Dedifferentiated amniotic fluid mesenchymal stem cell (primary cell): Measurements from ENCODE around the gene AZIN2.
"Not testable (repeated sequence)": the region's sequence is repeated elsewhere in the genome, so short reads cannot be mapped to it uniquely, and the experiment has no call there.

Source experiments
- DNase-seq: peaks from one replicate; pipeline ENCODE4 v3.0.0-alpha.2; 2016; ENCODE audit errors: extremely low spot score

The AZIN2 gene

DNA sequence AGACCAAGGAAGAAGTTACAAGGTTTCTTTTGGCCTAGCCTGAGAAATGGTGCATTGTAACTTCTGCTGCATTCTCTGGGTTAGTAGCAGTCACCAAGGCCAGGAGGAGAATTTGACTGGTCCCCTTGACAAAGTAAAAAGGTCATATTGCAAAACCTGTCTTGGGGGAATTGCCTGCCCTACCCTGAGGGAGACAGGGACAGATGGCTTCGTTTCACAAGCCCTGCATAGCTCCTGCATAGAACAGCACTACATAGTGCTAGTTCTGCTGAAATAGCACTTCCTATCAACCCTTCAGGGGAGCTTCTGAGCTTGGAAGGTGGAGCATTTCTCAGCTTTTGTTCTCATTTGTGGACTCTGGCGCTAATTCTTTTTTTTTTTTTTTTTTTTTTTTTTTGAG, 23.9 kb upstream of the AZIN2 start:
- DNase-seq = no peak

DNA sequence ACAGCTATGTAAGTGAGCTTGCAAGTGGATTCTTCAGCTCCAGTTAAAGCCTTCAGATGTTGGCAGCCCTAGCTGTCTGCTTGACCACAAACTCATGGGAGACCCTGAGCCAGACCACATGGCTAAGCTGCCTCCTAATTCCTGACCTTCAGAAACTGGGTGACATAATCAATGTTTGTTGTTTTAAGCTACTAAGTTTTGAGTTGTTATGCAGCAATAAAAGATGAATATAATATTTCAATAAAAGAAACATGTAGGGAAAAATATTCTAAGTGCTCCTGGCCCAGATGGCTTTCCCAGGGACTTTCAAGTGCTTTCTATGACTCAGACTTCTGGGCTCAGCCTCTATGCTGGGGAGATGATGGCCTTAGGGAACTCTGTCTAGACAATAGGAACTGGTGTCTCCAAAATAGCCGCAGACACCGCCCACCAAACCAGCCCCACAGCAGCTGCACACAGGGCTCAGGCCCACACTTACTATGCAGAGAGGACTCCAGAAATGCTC, 20.3 kb upstream of the AZIN2 start:
- DNase-seq = peak; percentile 95

DNA sequence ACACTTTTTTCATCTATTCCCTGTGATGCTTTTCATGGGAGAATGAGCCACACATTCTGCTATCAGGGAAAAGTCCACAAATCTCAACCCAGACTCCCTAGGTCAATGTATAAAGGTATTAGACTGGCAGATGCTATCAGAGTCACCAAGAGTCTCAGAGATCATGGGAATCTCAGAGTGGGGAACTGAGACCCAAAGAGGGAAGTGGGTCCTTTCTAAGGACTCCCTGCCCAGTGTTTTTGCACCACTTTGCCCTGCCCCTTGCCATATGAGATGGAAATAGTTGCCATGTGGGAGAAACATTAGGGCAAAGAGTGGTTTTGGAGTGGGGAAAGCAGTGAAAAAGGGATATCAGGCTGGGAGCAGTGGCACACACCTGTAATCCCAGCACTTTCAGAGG, 19.1 kb upstream of the AZIN2 start:
- DNase-seq = no peak

DNA sequence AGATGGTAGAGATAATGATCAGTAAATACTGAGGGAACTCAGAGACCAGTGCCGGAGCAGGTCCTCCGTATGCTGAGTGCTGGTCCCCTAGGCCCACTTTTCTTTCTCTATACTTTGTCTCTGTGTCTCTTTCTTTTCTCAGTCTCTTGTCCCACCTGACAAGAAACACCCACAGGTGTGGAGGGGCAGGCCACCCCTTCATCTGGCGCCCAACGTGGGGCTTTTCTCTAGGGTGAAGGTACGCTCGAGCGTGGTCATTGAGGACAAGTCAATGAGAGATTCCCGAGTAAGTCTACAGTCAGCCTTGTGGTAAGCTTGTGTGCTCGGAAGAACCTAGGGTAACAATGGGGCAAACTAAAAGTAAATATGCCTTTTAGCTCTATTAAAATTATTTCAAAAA, 16.7 kb upstream of the AZIN2 start:
- not testable (repeated sequence) for DNase-seq

DNA sequence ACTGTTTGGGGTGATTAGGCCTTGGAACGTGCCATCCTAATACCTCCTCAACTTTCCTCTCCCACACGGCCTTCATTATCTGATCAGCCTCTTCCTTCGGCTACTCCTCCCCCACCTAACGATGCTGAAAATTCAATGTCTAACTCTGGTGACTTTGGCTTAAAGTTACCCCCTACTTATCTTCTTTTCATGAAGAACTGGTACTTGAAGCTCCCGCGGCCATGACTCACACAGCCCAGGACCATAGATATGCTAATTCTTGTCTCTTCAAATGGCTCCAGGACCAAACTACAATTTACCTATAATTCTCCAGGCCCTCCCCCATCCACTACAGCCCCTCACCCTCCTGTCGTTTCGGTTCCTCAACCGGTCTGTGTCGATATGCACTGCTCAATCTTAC, 15.7 kb upstream of the AZIN2 start:
- DNase-seq = no peak

DNA sequence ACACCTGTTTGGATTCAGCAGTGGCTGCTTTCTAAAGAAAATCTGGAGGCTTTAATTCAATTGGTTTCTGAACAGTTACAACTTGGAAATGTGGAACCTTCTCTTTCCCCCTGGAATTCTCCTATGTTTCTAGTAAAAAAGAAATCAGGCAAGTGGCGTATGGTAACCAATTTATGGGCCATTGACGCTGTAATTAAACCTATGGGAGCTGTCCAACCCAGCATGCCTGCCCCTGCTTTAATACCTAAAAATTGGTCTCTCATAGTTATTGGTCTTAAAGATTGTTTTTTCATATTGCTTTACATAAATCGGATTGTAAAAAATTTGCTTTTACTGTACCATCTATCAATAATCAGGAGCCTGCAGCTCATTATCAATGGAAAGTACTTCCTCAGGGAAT, 14.5 kb upstream of the AZIN2 start:
- DNase-seq = not testable (repeated sequence)

DNA sequence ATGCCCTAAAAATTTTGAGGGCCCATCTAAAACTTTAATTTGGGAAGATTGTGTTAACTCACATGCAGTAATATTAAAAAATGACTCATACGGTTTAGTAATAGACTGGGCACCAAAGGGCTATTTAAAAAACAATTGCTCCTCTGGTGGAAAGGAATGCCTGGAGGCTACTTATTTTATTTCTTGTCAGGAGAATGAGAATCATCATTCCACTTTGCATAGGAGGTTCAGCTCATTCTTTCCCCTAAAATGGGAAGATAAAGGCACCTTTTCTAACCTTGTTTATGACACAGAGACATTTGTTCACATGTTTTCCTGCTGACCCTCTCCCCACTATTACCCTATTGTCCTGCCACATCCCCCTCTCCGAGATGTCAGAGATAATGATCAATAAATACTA, 12.8 kb upstream of the AZIN2 start:
- not testable (repeated sequence) for DNase-seq

DNA sequence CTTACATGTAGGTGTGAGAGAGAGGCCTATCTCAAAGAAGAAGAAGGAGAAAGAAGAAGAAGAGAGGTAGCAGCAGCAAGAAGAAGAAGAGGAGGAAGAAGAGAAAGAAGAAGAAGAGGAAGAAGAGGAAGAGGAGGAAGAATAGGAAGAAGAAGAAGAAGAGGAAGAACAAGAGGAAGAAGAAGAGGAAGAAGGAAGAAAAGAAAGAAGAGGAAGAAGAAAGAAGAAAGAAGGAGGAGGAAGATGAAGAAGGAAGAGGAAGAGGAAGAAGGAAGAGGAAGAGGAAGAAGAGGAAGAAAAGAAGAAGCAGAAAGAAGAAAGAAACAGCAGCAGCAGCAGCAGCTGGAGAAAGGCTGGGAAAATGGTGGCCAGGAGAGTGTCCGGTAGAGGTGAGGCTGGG, 10.3 kb upstream of the AZIN2 start:
- DNase-seq = no peak

DNA sequence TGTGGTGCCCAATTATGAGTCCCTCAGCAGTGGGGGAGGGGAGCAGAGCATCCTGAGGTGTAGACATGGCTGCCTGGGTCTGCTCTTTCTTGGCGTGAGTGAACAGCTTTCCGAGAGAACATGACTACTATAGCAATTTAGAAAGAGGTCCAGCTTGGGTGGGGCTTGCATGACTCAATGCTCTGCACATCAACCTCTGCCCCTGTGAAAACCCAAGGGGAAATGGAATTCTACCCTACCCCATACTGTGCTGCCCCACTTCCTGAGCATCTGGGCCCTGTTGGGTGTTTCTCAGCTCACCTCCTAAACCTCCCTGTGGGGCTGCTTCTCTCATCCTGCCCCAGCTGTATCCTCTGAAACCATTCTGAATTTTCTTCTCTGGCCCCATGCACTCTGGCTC, 8.2 kb upstream of the AZIN2 start:
- DNase-seq = no peak

DNA sequence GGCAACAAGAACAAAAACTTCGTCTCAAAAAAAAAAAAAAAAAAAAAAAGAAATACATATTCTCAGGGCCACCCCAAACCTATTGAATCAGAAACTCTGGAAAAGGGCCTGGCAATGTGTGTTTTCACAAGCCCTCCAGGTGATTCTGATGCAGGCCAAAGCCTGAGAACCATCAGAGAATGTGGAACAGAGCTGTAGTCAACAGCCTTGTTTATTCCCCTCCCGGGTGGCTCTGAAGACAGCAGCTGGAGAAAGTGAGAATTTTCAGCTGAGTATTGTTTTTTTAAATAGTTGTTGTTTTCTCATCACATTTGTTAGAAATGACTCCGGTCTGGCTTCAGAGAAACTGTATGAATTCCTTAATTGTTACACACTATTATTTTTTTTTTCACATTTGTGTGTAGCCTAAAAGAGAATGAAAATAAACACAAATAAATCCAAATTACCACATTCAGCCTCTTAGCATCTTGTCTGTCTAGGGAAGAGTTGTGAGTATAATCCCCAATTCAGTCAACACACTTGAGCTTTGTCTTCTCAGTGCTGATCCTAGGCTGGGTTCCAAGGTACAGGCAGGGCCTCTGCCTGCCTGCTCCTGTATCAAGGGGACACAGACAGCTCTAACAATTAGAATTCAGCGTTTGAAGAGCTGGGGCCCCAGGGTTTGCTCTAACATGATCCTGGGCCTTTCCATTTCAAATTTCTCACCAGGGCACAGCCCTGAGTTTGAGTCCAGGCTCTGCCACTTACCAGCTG, 6.6 kb upstream of the AZIN2 start:
- DNase-seq = no peak

DNA sequence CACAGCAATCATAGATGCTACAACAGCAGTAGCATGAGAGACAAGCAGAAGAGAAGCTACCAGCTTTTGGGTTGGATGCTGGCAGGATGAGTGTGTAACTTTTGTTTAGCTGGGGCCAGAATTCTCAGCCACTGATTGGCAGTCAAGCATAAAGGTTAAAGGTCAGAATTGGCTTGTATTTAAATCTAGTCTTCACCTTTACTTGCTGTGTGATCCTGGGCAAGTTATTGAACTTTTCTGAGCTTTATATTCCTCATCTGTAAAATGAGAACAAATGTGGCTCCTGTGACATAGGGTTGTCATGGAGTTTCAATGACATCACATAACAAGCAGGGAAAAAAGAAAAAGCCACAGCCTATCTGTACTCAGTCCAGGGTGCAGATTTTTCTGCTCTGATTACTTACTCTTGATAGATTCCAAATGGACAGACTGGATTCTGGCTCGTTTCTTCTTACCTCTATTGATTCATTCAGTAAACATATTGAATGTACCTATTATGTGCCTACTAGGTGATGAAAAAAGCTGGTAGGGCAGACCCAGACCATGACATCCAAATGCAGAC, 2.8 kb upstream of the AZIN2 start:
- no peak for DNase-seq

DNA sequence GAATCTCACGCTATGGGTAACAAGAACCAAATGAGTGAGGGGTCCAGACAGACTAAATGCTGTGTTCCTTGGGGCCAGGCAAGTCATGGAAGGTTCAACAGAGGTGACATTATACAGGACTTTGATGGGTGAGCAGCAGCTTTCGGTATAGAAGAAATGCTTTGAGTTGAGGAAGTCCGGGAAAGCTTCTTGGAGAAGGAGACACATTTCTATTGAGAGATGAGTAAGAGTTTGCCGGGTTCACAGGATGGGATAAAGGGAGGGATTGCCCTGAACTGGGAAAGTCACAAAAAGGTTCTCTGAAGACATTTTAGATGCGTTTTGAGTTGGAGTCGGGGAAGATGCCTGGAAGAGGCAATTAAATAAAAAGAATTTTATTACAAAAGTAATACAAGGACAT, 580 bp upstream of the AZIN2 start:
- no peak for DNase-seq

DNA sequence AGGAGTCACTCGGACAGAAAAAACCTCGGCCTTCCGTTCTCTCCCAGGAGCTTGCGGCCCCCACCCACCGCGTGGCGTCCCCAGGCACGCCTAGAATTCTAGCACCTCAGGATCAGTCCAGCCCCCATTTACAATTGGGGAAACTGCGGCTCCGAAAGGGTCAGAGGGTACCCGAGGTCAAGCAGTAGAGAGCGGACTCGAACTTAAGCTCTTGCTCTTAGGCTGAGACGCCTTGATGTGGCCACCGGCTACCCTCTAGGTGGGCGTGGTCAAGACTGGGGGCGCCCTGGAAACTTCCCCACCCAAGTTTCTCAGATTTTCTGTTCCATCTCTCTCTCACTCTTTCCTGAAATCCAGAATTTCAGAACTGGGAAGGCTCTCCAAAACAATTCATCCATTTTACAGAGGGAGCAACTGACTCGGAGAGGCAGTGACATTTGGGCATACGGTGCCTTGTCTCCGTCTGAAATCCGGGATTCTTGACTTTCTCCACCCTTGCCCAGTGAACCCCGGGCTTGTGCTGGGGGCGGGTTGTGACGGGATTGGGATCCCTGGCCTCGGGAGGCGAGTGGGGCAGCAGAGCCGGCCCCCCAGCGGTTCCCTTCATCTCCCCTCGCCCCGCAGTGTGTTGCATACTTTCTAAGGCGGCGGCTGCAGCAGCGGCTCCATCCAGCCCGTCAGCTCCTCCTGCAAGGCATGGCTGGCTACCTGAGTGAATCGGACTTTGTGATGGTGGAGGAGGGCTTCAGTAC, 777 bp downstream of the AZIN2 start:
- DNase-seq = no peak

DNA sequence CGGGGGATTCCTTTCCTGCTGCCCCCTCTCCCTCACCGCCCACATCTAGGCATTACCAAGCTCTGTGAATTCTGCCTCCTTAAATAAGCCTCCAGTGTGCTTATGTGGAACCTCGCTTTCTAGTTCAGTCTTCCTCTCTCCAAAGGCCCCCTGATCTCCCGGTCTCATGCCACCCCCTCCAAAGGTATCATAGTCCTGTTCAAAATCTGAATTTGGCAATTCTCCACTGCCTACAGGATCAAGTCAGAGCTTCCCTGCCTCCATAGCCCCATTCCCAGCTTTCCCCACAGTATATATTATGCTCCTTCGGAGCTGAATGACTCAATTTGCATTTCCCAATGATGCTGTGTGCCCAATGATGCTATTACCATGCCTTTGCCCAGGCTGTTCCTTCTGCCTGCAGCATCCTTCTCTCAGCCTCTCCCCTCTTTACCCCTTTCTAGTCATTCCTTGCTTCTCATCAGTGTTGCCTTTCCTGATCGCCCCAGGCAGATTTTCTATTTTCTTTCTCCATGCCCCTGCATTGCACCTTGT, 1.7 kb downstream of the AZIN2 start:
- no peak for DNase-seq

DNA sequence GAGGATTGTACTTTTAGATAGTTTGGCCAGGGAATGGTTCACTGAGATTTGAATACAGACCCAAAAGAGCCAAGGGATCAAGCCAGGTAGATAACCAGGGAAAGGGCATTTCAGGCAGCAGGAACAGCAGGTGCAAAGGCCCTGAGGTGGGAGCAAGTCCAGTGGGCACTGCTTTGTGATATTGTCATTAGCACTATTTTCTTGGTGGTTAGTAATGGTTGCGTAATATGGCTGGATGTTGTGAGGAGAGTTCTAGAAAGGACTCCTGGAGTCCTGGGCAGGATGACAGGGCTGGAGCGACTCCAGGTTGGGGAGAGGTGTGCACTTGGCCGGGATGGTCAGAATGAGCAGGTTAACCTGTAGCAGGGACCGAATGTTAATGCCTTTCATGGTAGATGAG, 4.4 kb downstream of the AZIN2 start:
- DNase-seq = no peak

DNA sequence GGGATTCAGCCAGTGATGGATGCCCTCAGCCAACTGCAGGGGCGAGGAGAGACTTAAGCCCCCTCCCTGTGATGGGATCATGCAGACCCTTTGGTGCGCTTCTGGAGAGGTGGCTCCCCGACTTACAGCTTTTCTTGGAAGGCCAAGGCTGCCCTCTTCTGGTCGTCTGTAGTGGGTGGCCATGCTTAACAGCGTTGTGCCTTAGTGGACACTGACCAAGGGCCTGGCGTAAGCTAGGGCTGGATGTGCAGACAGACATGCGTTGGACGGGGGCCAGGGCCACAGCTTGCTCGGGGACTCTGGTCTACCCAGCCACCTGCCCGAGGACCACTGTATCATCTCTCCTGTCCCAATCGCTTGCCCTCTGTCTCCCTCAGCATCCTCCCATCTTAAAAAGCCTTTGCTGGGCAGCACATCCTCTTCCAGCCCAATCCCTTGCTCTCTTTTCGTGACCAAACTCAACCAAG, 5.5 kb downstream of the AZIN2 start:
- peak; percentile 74 for DNase-seq

DNA sequence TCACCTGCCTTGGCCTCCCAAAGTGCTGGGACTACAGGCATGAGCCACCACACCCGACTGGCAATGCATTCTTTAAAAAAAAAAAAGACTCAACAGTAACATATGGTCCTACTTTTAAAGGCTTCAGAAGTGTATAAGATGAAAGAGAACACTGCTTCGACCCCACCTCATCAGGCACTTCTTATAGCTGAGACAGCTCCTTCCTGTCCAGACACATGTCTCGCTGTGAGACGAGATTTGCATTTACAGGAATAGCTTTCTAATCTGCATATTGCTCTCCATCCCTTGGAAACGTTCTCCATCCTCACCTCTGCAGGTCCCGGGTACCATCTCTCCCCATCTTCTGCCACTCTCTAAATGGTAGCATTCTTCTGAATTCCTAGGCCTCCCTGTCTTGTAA, 6.7 kb downstream of the AZIN2 start:
- no peak for DNase-seq

DNA sequence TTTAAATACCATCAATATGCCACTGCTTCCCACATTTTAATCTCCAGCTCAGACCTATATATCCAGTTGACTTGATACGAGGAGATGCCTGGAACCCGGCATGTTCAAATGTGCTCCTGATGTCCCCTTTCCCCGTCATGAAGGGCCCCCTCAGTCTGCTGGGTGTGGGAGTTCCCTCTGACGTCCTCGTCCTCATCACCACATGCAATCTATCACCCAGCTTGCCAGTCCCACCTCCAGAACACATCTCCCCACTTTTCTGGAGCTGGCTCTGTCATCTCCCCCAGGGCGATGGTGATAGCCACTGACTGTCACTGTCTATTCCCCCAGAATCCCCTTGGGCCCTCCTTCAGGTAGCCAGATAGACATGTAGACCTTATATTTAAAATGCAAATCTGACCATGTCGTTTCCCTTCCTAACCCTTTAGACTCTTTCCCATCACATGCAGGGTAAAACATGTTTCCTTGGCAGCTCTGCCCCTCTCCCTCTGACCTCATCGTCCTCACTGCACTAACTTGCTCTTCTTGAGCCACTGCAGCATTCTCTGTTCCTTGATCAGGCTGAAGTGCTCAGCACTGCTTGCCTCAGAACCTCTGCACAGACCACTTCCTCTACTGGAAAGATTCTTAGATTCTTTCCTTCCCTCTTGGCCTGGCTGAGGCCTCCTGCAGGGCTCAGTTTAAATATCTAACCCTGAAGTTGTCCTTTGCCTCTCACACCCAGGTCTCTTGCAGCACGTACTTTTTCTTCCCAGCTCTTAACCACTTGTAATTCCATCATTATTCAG, 7.4 kb downstream of the AZIN2 start:
- DNase-seq = no peak

DNA sequence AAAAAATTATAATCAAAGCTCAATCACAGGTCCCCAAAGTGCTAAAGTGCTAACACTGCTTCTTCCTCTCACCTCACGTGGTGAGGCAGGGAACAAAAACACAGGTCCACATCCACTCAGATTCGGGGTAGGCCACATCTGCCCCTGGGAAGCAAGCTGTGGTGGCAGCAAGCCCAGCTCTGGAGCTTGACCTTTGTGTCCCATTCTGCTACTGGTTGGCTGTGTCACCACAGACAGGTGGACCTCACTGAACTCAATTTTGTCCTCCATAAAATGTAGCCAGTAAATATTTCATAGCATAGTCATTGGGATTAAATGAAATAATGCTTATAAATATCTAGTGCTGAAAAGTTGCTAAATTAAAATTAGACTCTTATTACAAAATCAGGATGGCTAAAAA, 8.5 kb downstream of the AZIN2 start:
- no peak for DNase-seq

DNA sequence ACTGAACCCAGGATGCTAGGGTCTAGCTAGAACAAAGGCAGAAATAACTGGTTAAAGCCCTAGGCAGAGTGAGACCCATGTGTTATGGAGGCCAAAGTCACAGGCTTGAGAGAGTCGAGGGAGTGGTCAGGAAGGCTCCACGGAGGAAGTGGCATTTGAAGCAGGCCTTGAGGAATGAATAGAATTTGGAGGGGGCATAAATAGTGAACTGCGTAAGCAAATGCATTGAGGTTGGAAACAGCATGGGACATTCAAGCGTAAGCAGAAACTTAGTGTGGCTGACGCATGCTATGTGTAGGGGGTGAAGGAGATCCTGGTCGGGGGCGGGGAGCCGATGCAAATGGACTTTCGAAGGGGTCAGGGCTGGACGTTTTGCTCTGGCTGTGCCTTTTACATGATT, 11.5 kb downstream of the AZIN2 start:
- no peak for DNase-seq

DNA sequence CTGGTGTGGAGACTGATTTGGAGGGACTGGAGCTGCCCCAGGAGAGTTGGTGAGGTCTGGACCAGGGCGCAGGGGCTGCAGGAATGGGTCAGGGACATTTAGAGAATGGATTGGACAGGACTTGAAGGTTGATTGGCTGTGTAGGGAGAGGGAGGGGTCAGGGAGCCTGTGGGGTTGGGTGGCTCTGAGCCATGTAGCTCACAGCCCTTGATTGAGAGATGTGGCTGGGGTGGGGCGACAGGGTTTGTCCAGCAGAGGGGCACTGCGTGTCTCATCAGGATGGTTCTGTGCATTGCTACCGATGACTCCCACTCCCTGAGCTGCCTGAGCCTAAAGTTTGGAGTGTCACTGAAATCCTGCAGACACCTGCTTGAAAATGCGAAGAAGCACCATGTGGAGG, 12.1 kb downstream of the AZIN2 start:
- no peak for DNase-seq

DNA sequence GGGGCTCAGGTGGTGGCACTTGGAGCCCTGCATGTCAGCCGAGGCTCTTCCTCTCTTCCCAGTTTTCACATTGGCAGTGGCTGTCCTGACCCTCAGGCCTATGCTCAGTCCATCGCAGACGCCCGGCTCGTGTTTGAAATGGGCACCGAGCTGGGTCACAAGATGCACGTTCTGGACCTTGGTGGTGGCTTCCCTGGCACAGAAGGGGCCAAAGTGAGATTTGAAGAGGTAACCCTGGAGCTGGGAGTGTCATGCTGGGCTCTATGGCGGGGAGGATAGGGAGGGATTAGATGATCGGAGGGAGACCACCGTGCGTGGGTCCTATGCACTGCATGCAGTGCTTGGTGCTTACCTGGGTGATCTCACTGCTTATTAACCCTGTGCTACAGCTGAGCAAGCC, 13.5 kb downstream of the AZIN2 start:
- DNase-seq = no peak
